K562 (cell line): Measurements from ENCODE around the gene JRKL. TPM values are rescaled to one million over a fixed set of nuclear protein-coding genes. Genes with fewer than 3 reads are reported as not detected.
A peak's percentile ranks its signal among the peaks of the same experiment; 100 is the strongest.
"Not testable (repeated sequence)": the region's sequence is repeated elsewhere in the genome, so short reads cannot be mapped to it uniquely, and the experiment has no call there.

ENCODE experiments used
- ATAC-seq: fragments of 200-7000 bp; cut with Tn5 transposase; 3 replicates; pipeline ENCODE4 v1.9.1; 2020; ENCODE audit warnings: moderate library complexity
- BruUV-seq: library from RNA; stranded (reverse); fragments of 400-500 nt; replicated peaks from 2 replicates; lab custom pipeline; 2021; lab: Mats Ljungman, UMichigan
- CTCF ChIA-PET: fragments of 300-600 bp; formaldehyde crosslinking; extraction: SDS; loops from one replicate; lab custom pipeline; 2021; ENCODE audit warnings: low intra/inter-chr PET ratio; lab: Yijun Ruan, JAX
- POLR2A ChIA-PET: fragments of 300-600, 350-650 bp; sonication (Branson Sonifier 250); formaldehyde crosslinking; extraction: SDS; loops from one replicate; lab custom pipeline; 2021; ENCODE audit warnings: antibody characterized with exemption, inconsistent platforms; lab: Yijun Ruan, JAX
- DNase-seq, 4 experiments: peaks; one replicate each; pipeline versions ENCODE4 v3.0.0 to v3.0.0-alpha.2; 2011 to 2018; ENCODE audit warnings: low spot score in 3 of 4, mixed read lengths in 3 of 4; ENCODE audit errors: extremely low read depth in 1 of 4
- FAIRE-seq: peaks from 2 replicates; lab custom pipeline; 2011; peaks lifted over from hg19 to GRCh38; lab: Jason Lieb, UNC
- H2AFZ ChIP-seq: 2 replicates; pipeline ENCODE4 v1.6.0; 2011; ENCODE audit warnings: low read depth, low read length, control low read depth, inconsistent platforms
- H3K27ac ChIP-seq: fragments of 200-600 bp; 3 replicates; pipeline ENCODE4 v1.8.0; 2011; ENCODE audit warnings: low read depth, mild to moderate bottlenecking, control low read depth, inconsistent platforms, low read length, moderate library complexity, mixed read lengths; ENCODE audit errors: extremely low read depth
- H3K27me3 ChIP-seq, 2 experiments: fragments of 300-600 bp in 1 of 2; 2 replicates in 1 of 2; 3 replicates in 1 of 2; pipeline versions ENCODE4 v1.6.0 to v1.8.0; 2011; ENCODE audit warnings: inconsistent platforms in 2 of 2, low read length in 2 of 2, mild to moderate bottlenecking in 1 of 2, mixed read lengths in 1 of 2, moderate library complexity in 1 of 2; ENCODE audit not compliant: control insufficient read depth in 2 of 2, insufficient read depth in 2 of 2
- H3K36me3 ChIP-seq: fragments of 300-600 bp; 3 replicates; pipeline ENCODE4 v1.8.0; 2011; ENCODE audit warnings: mild to moderate bottlenecking, low read length, inconsistent platforms; ENCODE audit not compliant: control insufficient read depth, insufficient read depth
- H3K4me1 ChIP-seq, 2 experiments: fragments of 200-600 bp in 1 of 2; replicated peaks in 1 of 2; 2 replicates in 1 of 2; 3 replicates in 1 of 2; pipeline versions ENCODE4 v1.5.1 to v1.8.0; 2011; ENCODE audit warnings: inconsistent platforms in 2 of 2, low read length in 2 of 2, mild to moderate bottlenecking in 1 of 2, mixed read lengths in 1 of 2, moderate library complexity in 1 of 2; ENCODE audit not compliant: control insufficient read depth in 2 of 2, insufficient read depth in 2 of 2
- H3K4me2 ChIP-seq: 2 replicates; pipeline ENCODE4 v1.6.1; 2011; ENCODE audit warnings: low read length, control low read depth, inconsistent platforms, mixed read lengths; ENCODE audit not compliant: insufficient read depth
- H3K4me3 ChIP-seq: fragments of 200-600 bp; sonication (generic), shearing (Covaris generic); 2 replicates; pipeline ENCODE4 v1.5.1; 2016; ENCODE audit warnings: control low read depth, inconsistent platforms
- H3K79me2 ChIP-seq: fragments of 200-600 bp; 3 replicates; pipeline ENCODE4 v1.8.0; 2011; ENCODE audit warnings: low read length, inconsistent platforms; ENCODE audit not compliant: control insufficient read depth, insufficient read depth
- H3K9ac ChIP-seq, 2 experiments: 2 replicates each; pipeline versions ENCODE4 v1.6.0 to v1.6.1; 2011; ENCODE audit warnings: low read depth in 2 of 2, low read length in 2 of 2, control low read depth in 1 of 2, inconsistent platforms in 1 of 2, mild to moderate bottlenecking in 1 of 2, mixed read lengths in 1 of 2; ENCODE audit not compliant: insufficient read depth in 1 of 2
- H3K9me1 ChIP-seq: one replicate; pipeline ENCODE4 v1.6.0; 2011; ENCODE audit warnings: inconsistent platforms, mild to moderate bottlenecking, low read length, moderate library complexity; ENCODE audit not compliant: control insufficient read depth, insufficient read depth
- H3K9me3 ChIP-seq: replicated peaks from 2 replicates; pipeline ENCODE4 v1.5.1; 2011; ENCODE audit warnings: low read depth, low read length, inconsistent platforms; ENCODE audit not compliant: control insufficient read depth, insufficient read depth
- H4K20me1 ChIP-seq: replicated peaks from 2 replicates; pipeline ENCODE4 v1.6.1; 2011; ENCODE audit warnings: low read length, inconsistent platforms, mixed read lengths; ENCODE audit not compliant: control insufficient read depth, insufficient read depth
- CREBBP ChIP-seq: IDR thresholded peaks from one replicate; pipeline ENCODE4 v1.6.1; 2012; ENCODE audit warnings: low read depth, mild to moderate bottlenecking, control low read depth, inconsistent platforms, low read length
- KDM2B ChIP-seq: fragments of 250-450 bp; sonication (Bioruptor Pico); IDR thresholded peaks from 2 replicates; pipeline ENCODE4 v1.8.0; 2021; ENCODE audit warnings: mild to moderate bottlenecking, moderate library complexity
- LEF1 ChIP-seq: fragments of 450-650 bp; IDR thresholded peaks from 2 replicates; pipeline ENCODE4 v1.6.1; 2016; ENCODE audit warnings: mild to moderate bottlenecking
- NRF1 ChIP-seq, 2 experiments: fragments of 450-650 bp; IDR thresholded peaks in 1 of 2; conservative IDR thresholded peaks in 1 of 2; 2 replicates each; pipeline ENCODE4 v1.6.1; 2014; ENCODE audit warnings: mild to moderate bottlenecking in 2 of 2
- PHB2 ChIP-seq: fragments of 450-650 bp; IDR thresholded peaks from 2 replicates; pipeline ENCODE4 v1.6.1; 2017; ENCODE audit warnings: low read depth
- RCOR1 ChIP-seq, 2 experiments: IDR thresholded peaks; 2 replicates each; pipeline ENCODE4 v1.6.1; 2012; ENCODE audit warnings: low read depth in 2 of 2, low read length in 2 of 2, borderline replicate concordance in 1 of 2, improper control_type of control experiment in 1 of 2
- RFX5 ChIP-seq: IDR thresholded peaks from 2 replicates; pipeline ENCODE4 v1.6.1; 2011; ENCODE audit warnings: low read depth, mild to moderate bottlenecking, improper control_type of control experiment, low read length
- SRSF3 ChIP-seq: fragments of 200-400 bp; formaldehyde crosslinking; IDR thresholded peaks from 2 replicates; pipeline ENCODE4 v1.6.1; 2016; ENCODE audit warnings: mild to moderate bottlenecking, low read length, moderate library complexity; ENCODE audit not compliant: insufficient read depth
- TAF7 ChIP-seq: fragments of 450-650 bp; IDR thresholded peaks from 2 replicates; pipeline ENCODE4 v1.6.1; 2016; ENCODE audit warnings: missing genetic modification characterization, missing compliant biosample characterization
- YY1 ChIP-seq, 3 experiments: IDR thresholded peaks; 2 replicates each; pipeline ENCODE4 v1.6.1; 2011; ENCODE audit warnings: low read length in 2 of 3, mild to moderate bottlenecking in 2 of 3, moderate library complexity in 2 of 3, borderline replicate concordance in 1 of 3, control low read depth in 1 of 3, low read depth in 1 of 3; ENCODE audit not compliant: insufficient read depth in 3 of 3, insufficient replicate concordance in 2 of 3, control insufficient read depth in 1 of 3, insufficient read length in 1 of 3; ENCODE audit errors: extremely low read depth in 1 of 3
- ZNF445 ChIP-seq: fragments of 250-450 bp; sonication (Bioruptor Pico); IDR thresholded peaks from 2 replicates; pipeline ENCODE4 v1.4.0; 2020; ENCODE audit warnings: low read depth, mild to moderate bottlenecking, moderate library complexity
- WGBS: fragments of 100-300 bp; shearing (Covaris generic); methylation state at CpG from one replicate; pipeline ENCODE4 v1.1.6; 2016; ENCODE audit warnings: low coverage, mixed read lengths; ENCODE audit not compliant: insufficient coverage; ENCODE audit errors: missing lambda C conversion rate; 5-methylcytosine and 5-hydroxymethylcytosine counted together
- in situ Hi-C: fragments of 300-500 bp; cut with MboI; formaldehyde crosslinking; loops from 4 replicates; pipeline ENCODE4 v1.15.0; 2018; ENCODE audit warnings: inconsistent platforms, mixed read lengths
- intact Hi-C: fragments of 100-400 bp; cut with micrococcal nuclease; formaldehyde crosslinking; loops from 2 replicates; pipeline ENCODE4 v1.14.2; 2022
- polyA plus RNA-seq, 8 experiments: library from polyadenylated mRNA; depleted of rRNA in 4 of 8; stranded (reverse) in 5 of 8; unstranded in 3 of 8; fragments of >200 nt; fragmentation: Nextera tagmentation in 2 of 8; fragmentation: Illumina TruSeq in 1 of 8; extraction: Ambion mirVana in 2 of 8; extraction: Trizol in 1 of 8; gene quantifications; 2 replicates each; pipeline versions ENCODE4 v1.2.1 to v1.2.3, GENCODE V29; 2011 to 2014; ENCODE audit warnings: inconsistent platforms in 1 of 8, missing spikeins in 1 of 8
- total RNA-seq, 7 experiments: library from RNA; depleted of rRNA in 6 of 7; stranded (reverse); fragments of >200 nt in 6 of 7; fragmentation: Illumina TruSeq in 2 of 7; extraction: Trizol in 2 of 7; gene quantifications; 2 replicates each; pipeline versions ENCODE4 v1.2.1 to v1.2.3, GENCODE V29; 2011 to 2021; ENCODE audit warnings: low replicate concordance in 1 of 7
- TF ChIP-seq, protein P1 (sequence below): fragments of 450-650 bp; formaldehyde crosslinking; IDR thresholded peaks from 2 replicates; pipeline ENCODE4 v1.4.0; 2020; ENCODE audit warnings: mild to moderate bottlenecking, moderate library complexity

JRKL gene
- total and polyA plus RNA-seq, 9 of the 15 experiments (the other 6 are each of a cell fraction or from before 2014, with no cell fraction given) = 4.5 to 14.8 (median 8.5) TPM

DNA sequence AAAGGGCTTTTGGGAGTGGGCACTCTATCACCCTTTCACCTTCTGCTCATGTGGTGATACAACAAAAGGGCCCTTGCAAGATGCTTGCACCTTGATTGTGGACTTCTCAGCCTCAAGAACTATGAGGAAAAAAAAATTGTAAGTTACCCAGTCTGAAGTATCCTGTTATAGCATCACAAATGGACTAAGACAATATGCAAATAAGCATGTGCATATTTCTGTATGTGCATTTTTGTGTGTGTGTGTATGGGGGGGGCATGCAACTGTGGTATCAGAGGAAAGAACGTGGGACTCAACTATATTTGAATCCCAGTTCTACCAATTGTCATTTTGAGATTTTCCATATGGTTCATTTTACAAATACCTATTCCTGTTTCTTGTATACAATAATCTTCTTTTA, 10.9 kb downstream of the JRKL start (continued):
- TF ChIP-seq RFX5 (no peak), LEF1 (no peak), PHB2 (no peak), RCOR1 (IDR thresholded peaks at IDR 0.05; ENCODE audit: borderline replicate concordance in 1 of 2, low read depth in 2 of 2, low read length in 2 of 2) (no peak), KDM2B (CRISPR knock-in tag) (no peak), SRSF3 (no peak), CREBBP (no peak), ZNF445 (CRISPR knock-in tag) (no peak)
- TF ChIP-seq, protein P1, sequence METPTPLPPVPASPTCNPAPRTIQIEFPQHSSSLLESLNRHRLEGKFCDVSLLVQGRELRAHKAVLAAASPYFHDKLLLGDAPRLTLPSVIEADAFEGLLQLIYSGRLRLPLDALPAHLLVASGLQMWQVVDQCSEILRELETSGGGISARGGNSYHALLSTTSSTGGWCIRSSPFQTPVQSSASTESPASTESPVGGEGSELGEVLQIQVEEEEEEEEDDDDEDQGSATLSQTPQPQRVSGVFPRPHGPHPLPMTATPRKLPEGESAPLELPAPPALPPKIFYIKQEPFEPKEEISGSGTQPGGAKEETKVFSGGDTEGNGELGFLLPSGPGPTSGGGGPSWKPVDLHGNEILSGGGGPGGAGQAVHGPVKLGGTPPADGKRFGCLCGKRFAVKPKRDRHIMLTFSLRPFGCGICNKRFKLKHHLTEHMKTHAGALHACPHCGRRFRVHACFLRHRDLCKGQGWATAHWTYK (CRISPR knock-in tag) = no peak

DNA sequence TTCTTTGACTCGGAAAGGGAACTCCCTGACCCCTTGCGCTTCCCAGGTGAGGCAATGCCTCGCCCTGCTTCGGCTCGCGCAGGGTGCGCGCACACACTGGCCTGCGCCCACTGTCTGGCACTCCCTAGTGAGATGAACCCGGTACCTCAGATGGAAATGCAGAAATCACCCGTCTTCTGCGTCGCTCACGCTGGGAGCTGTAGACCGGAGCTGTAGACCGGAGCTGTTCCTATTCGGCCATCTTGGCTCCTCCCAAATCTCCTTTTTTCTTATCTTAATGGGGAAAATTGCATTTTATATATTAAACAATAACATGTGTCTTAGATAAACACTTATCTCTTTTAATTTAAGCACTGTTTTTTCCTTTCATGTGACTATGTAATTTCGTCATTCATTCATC, 21.6 kb downstream of the JRKL start:
- POLR2A ChIA-PET, DNase-seq, H3K4me1 ChIP-seq, H3K9me1 ChIP-seq, intact Hi-C loops, H3K79me2 ChIP-seq, H4K20me1 ChIP-seq, H3K27me3 ChIP-seq, CTCF ChIA-PET, ATAC-seq, FAIRE-seq, H3K36me3 ChIP-seq, H3K9me3 ChIP-seq, in situ Hi-C loops, H3K27ac ChIP-seq, H3K4me3 ChIP-seq: not testable (repeated sequence)
- TF ChIP-seq TAF7 (tag) = peak; percentile 23; the same call in 1 of the 2 replicates
- TF ChIP-seq YY1 (IDR thresholded peaks at IDR 0.05; ENCODE audit: borderline replicate concordance in 1 of 3, control insufficient read depth in 1 of 3, extremely low read depth in 1 of 3, insufficient read depth in 3 of 3, insufficient read length in 1 of 3, insufficient replicate concordance in 2 of 3, low read depth in 1 of 3, low read length in 2 of 3) = peak in 1 of 3 experiments; percentile 30
- peak in 1 of 2 experiments; percentile 41; a peak in 2 of 4 replicates for TF ChIP-seq NRF1 (conservative IDR thresholded peaks at IDR 0.05 in 1 of 2, IDR thresholded peaks at IDR 0.05 in 1 of 2)
- peak overlapping the region; percentile 60 for H2AFZ ChIP-seq
- H3K4me2 ChIP-seq = peak overlapping the region; percentile 32; the same call in 1 of the 2 replicates
- WGBS = 32% methylated on average over 11 of the region's 18 CpGs
- TSS peak; percentile 87 for BruUV-seq
- H3K9ac ChIP-seq = 0 out of 4 replicates have a peak overlapping the region, but pooled peaks of 1 of the 2 experiments have one; percentile 71
